Upper lobe of left lung (tissue), 4 donors: ENCODE data around the gene RECQL5.

Source experiments
- POLR2A ChIP-seq, 4 donors: fragments of 450-650 bp; IDR thresholded peaks; one replicate each; pipeline ENCODE4 v1.5.1; 2016 to 2017; ENCODE audit warnings: antibody characterized with exemption in 4 of 4, mild to moderate bottlenecking in 2 of 4
- TF ChIP-seq, protein P1 (sequence below), 6 experiments: fragments of 450-650 bp in 4 of 6; fragments of 200-600 bp in 2 of 6; sonication (generic) in 2 of 6; IDR thresholded peaks; one replicate each; pipeline ENCODE4 v1.5.1; 2016 to 2019; ENCODE audit warnings: antibody characterized with exemption in 6 of 6

DNA sequence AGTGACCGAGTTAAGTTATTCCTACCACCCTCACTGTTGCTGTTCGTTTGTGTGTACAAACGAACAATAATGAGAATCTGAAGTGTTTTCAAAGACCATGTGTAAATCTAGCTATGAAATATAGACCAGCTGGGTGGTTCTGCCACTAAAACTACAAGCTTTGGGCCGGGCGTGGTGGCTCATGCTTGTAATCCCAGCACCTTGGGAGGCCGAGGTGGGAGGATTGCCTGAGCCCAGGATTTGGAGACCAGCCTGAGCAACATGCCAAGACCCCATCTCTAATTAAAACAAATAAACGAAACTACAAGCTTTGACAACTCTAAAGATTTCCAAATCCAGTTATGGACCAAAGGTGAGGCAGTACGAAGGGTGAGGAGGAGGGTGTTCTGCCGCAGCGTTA lies 973 bp downstream of the RECQL5 start:
- TF ChIP-seq, protein P1, sequence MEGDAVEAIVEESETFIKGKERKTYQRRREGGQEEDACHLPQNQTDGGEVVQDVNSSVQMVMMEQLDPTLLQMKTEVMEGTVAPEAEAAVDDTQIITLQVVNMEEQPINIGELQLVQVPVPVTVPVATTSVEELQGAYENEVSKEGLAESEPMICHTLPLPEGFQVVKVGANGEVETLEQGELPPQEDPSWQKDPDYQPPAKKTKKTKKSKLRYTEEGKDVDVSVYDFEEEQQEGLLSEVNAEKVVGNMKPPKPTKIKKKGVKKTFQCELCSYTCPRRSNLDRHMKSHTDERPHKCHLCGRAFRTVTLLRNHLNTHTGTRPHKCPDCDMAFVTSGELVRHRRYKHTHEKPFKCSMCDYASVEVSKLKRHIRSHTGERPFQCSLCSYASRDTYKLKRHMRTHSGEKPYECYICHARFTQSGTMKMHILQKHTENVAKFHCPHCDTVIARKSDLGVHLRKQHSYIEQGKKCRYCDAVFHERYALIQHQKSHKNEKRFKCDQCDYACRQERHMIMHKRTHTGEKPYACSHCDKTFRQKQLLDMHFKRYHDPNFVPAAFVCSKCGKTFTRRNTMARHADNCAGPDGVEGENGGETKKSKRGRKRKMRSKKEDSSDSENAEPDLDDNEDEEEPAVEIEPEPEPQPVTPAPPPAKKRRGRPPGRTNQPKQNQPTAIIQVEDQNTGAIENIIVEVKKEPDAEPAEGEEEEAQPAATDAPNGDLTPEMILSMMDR (IDR thresholded peaks at IDR 0.05) = no peak
- TF ChIP-seq POLR2A (IDR thresholded peaks at IDR 0.05) = no peak
